HG03097 (cell line): Measurements from ENCODE around the gene KIAA1958.

Source experiments
- ATAC-seq: cut with Tn5 transposase; IDR thresholded peaks from one replicate; pipeline ENCODE4 v1.9.1; 2021; ENCODE audit not compliant: unreplicated experiment, low FRiP score

The KIAA1958 gene

DNA sequence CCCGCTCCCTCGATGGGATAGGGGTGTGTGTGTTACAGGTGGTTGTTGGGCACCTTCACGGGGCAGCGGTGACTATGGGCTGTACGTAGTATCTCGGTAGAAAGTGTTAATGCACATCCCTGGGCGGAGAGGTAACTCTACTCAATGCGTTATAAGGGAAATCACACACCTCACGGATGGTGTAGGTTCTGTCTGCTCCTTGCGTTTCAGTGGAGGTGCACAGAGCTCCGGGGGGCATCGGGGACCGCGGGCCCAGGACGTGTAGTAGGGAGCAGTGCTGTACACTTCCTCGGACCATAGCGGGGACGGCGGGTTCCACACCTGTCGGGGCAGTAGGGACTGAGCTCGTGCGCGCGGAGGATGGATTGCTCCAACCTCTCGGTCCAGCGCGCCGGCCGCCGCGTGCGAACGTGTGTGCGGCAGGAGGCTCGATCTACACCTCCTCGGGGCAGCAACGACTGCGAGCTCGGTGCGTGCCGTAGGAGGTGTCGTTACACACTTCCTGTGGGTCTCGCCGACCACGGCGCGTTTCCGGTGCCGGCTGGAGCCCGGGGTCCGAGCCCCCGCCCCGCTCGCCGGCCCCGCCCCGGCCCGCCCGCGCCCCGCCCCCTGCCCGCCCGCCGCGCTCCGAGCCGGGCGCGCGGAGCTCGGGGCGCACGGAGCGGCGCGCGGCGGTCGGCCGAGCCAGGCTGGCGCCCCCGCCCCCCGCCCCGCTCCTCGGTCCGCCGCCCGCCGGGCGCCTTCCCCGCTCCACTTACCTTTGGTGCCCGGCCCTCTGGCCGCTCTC lies at the start of gene KIAA1958:
TSS of gene KIAA1958 (plus strand) at position 607 of the 787 bp plus-strand sequence. CDS start 87,254 bp downstream, outside the sequence.
- peak; percentile 83 for ATAC-seq

DNA sequence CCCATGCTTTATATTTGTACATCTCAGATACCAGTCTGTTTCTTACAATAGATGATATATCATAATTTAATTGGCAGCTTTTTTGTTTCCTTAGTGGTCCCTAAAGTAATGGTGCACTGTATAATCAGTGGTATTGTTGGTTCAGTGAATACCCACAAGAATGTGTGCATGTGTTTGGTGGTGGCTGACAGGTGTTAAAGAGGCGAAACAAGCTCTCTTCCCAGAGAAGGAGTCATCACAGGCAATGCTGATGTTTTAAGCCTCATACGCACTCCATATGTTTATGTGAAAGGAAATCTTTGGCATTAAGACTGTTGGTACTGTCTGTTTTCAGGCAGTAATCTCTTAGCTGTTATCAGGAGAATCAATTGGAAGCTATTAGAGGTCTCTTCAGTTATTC lies 49.2 kb upstream of the KIAA1958 start:
- no peak for ATAC-seq

- no peak for ATAC-seq
Observed at GRCh38 chr9:112439171-112439570, 47.5 kb upstream of the KIAA1958 start.

DNA sequence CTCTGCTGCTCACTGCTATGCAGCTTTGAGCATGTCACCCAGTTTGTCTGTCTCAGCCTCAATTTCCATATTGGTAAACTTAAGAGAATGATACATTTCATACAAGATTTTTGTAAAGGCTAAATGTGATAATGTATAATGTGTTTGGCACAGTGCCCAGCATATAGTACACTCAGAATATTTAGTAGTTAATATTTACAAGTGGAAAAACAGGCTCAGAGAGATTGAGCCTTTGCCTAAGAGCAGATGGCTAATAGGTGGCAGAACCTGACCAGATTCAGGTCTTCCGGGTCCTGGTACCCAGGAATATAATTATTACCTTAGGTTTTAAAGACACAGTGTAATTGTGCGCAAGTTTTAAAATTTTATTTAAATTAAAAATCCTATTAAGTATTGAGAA lies 46.8 kb upstream of the KIAA1958 start:
- ATAC-seq: no peak

GRCh38 chr9:112443200-112443599 lies 43.4 kb upstream of the KIAA1958 start:
- no peak for ATAC-seq

- ATAC-seq: no peak
Observed at GRCh38 chr9:112443636-112444035, 43.0 kb upstream of the KIAA1958 start.

- no peak for ATAC-seq
Observed at GRCh38 chr9:112445196-112445595, 41.4 kb upstream of the KIAA1958 start.

- ATAC-seq: no peak
Observed at GRCh38 chr9:112446080-112446479, 40.5 kb upstream of the KIAA1958 start.

- no peak for ATAC-seq
Observed at GRCh38 chr9:112446526-112446925, 40.1 kb upstream of the KIAA1958 start.

- no peak for ATAC-seq
Observed at GRCh38 chr9:112447283-112447761, 39.3 kb upstream of the KIAA1958 start.

- ATAC-seq: no peak
Observed at GRCh38 chr9:112462855-112463254, 23.8 kb upstream of the KIAA1958 start.

- ATAC-seq: no peak
Observed at GRCh38 chr9:112465352-112465751, 21.3 kb upstream of the KIAA1958 start.

DNA sequence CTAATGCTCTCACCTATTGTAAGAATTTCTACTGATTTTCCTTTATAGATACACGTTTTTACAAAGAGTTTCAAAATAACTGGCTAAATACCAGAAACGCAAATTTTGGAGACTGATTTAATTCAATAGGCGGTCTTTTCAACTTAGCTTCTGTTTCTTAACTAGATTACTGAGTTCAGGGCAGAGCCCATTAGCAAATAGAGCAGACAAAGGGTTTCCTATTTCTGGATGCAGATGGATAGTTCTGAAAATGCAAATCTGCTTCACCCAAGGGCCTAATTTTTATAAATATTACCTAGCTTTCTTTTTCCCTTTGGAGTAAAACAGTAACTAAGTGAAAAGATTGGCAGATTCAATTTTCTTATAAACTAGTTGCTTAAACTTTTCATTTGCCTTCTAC lies 13.6 kb upstream of the KIAA1958 start:
- no peak for ATAC-seq

- no peak for ATAC-seq
Observed at GRCh38 chr9:112473986-112474385, 12.6 kb upstream of the KIAA1958 start.

DNA sequence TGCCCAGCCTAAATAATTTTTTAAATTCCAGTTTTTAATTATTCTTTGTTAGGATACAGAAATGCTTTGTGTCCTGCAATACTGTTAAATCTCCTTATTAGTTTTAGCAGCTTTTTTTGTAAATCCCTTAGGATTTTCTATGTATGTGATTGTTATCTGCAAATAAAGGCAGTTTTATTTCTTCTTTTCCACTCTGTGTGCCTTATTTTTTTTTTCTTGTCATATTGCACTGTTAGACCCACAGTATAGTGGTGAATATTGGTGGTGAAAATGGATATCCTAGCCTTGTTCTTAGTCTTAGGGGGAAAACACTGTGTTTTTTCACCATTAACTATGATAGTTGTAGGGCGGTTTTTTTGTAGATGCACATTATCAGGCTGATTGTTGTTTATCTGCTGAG lies 11.3 kb upstream of the KIAA1958 start:
- ATAC-seq: no peak

- ATAC-seq: no peak
Observed at GRCh38 chr9:112477330-112477729, 9.3 kb upstream of the KIAA1958 start.

GRCh38 chr9:112479221-112479620 lies 7.4 kb upstream of the KIAA1958 start:
- ATAC-seq: no peak

DNA sequence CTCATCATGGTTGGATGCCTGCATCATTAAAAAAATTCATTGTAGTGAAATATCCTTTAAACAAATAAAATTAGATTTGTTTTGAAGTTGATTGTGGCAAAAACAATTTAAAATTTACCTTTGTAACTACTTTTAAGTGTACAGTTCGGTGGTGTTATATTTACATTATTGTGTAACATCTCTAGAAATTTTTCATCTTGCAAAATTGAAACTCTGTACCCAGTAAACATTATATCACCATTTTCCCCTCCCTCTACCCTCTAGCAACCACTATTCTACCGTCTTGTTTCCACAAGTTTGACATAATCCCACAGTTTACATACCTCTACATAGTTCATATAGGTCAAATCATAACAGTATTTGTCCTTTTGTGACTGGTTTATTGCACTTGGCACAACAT lies 2.0 kb upstream of the KIAA1958 start:
- no peak for ATAC-seq

- no peak for ATAC-seq
Observed at GRCh38 chr9:112485574-112485973, 1.1 kb upstream of the KIAA1958 start.

DNA sequence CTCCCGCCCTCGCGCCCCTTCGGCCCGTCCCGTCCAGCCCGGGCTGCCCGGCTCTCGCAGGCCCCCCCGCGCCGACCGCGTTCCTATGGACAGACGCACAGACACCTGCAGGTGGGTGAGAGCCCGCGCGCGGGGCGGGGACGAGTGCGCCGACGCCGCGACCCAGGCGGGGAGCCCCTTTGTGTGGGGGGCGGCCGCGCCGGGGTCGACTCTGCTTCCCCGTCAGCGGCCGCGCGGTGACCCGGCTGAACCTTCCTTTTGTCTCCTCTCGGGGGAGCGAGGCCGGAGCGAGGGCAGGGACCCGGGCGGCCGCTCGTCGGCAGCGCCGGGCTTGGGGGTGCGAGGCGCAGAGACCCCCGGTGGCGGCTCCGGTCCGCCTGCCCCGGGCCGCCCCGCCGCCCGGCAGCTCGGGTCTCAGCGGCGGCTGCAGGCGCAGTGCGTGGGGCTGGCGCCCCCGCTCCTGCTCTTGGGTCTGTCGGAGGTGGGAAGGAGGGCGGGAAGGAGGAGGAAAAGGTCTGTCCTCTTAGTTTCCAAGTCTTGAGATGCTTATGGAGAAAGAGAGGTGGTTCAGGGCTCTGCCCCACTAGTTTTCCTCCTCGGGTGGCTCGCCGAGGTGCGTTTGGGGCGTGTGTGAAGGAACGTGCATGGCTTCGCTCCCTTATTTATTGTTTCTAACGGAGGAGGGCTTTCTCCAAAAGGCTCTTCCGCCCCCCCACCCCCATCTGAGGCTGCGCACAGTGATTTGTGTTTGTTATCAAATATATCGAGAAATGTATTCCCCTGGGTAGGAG lies 576 bp downstream of the KIAA1958 start:
- peak; percentile 41 for ATAC-seq

DNA sequence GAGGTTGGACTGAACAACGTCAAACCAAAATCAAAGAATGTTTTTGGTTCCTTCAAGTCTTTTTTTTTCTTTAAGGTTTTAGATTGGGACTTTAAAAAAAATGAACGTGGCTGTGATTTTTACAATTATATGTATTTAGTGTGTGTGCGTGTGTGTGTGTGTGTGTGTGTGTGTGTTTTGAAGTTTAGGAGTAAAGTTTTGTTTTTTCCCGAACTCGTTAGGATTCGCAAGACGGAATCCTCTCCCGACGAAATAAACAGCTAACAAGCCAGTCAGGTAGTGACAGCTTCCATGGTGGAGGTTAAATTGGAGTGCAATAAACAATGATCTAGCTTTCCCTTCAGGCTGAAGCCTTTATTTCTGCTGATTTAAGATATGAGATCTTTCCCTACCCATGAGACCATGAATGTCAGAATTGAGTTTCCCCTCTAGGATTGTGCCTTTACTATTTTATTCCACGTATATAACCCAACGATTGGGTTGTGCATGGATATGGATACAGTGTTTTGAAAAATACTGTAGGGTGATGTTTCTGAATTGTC lies 1.2 kb downstream of the KIAA1958 start:
- no peak for ATAC-seq
